IMR-90 (cell line): Measurements from ENCODE around the gene HMGCS2. TPM values are rescaled to one million over a fixed set of nuclear protein-coding genes. Genes with fewer than 3 reads are reported as not detected.

Source experiments
- ATAC-seq: fragments of 200-7000 bp; cut with Tn5 transposase; 2 replicates; pipeline ENCODE4 v1.9.1; 2020; ENCODE audit warnings: low read depth, mild to moderate bottlenecking, moderate library complexity
- BruUV-seq: library from RNA; stranded (reverse); fragments of 400-500 nt; replicated peaks from 2 replicates; lab custom pipeline; 2021; lab: Mats Ljungman, UMichigan
- CTCF ChIA-PET: fragments of 300-600 bp; formaldehyde crosslinking; extraction: SDS; loops from one replicate; lab custom pipeline; 2021; ENCODE audit warnings: antibody characterized with exemption; lab: Yijun Ruan, JAX
- POLR2A ChIA-PET: fragments of 300-600 bp; sonication (Branson Sonifier 250); formaldehyde crosslinking; loops from one replicate; lab custom pipeline; 2022; ENCODE audit warnings: antibody characterized with exemption; ENCODE audit not compliant: unreplicated experiment; lab: Charles Lee
- DNase-seq: peaks from one replicate; pipeline ENCODE4 v3.0.0; 2013
- H2AFZ ChIP-seq: replicated peaks from 2 replicates; pipeline ENCODE3; 2013; ENCODE audit warnings: low read length, mild to moderate bottlenecking; ENCODE audit not compliant: poor library complexity
- H2AK5ac ChIP-seq: 2 replicates; pipeline ENCODE4 v1.6.1; 2013; ENCODE audit warnings: low read depth, low read length, inconsistent platforms
- H2AK9ac ChIP-seq: replicated peaks from 2 replicates; pipeline ENCODE3; 2013; ENCODE audit warnings: mild to moderate bottlenecking, low read depth, low read length, moderate library complexity; ENCODE audit not compliant: poor library complexity
- H2BK120ac ChIP-seq: 2 replicates; pipeline ENCODE4 v1.6.1; 2013; ENCODE audit warnings: low read depth, low read length, inconsistent platforms
- H2BK15ac ChIP-seq: 3 replicates; pipeline ENCODE4 v1.6.1; 2013; ENCODE audit warnings: low read depth, low read length, inconsistent platforms
- H2BK20ac ChIP-seq: 2 replicates; pipeline ENCODE4 v1.6.1; 2013; ENCODE audit warnings: low read depth, mild to moderate bottlenecking, inconsistent platforms, low read length, moderate library complexity
- H2BK5ac ChIP-seq: 2 replicates; pipeline ENCODE4 v1.6.1; 2013; ENCODE audit warnings: mild to moderate bottlenecking, low read depth, low read length, inconsistent platforms; ENCODE audit not compliant: poor library complexity, severe bottlenecking
- H3K14ac ChIP-seq: replicated peaks from 2 replicates; pipeline ENCODE4 v1.6.1; 2013; ENCODE audit warnings: low read depth, low read length, inconsistent platforms
- H3K18ac ChIP-seq: 2 replicates; pipeline ENCODE4 v1.6.1; 2013; ENCODE audit warnings: low read depth, low read length, control low read depth
- H3K23ac ChIP-seq: 2 replicates; pipeline ENCODE4 v1.6.1; 2013; ENCODE audit warnings: low read depth, low read length, inconsistent platforms
- H3K27ac ChIP-seq: 2 replicates; pipeline ENCODE4 v1.5.1; 2013; ENCODE audit warnings: mild to moderate bottlenecking, control low read depth, low read length; ENCODE audit not compliant: insufficient read depth
- H3K27me3 ChIP-seq: 2 replicates; pipeline ENCODE4 v1.6.1; 2013; ENCODE audit warnings: low read length; ENCODE audit not compliant: control insufficient read depth, insufficient read depth
- H3K36me3 ChIP-seq: 2 replicates; pipeline ENCODE4 v1.6.1; 2013; ENCODE audit warnings: low read length, mixed read lengths; ENCODE audit not compliant: control insufficient read depth, insufficient read depth
- H3K4ac ChIP-seq: 2 replicates; pipeline ENCODE4 v1.6.1; 2013; ENCODE audit warnings: low read depth, low read length, inconsistent platforms
- H3K4me1 ChIP-seq: 2 replicates; pipeline ENCODE4 v1.6.1; 2013; ENCODE audit warnings: low read length, mixed read lengths; ENCODE audit not compliant: control insufficient read depth, insufficient read depth
- H3K4me2 ChIP-seq: 2 replicates; pipeline ENCODE4 v1.6.1; 2013; ENCODE audit warnings: low read depth, mild to moderate bottlenecking, control low read depth, low read length, moderate library complexity
- H3K4me3 ChIP-seq: 2 replicates; pipeline ENCODE4 v1.5.1; 2013; ENCODE audit warnings: low read depth, mild to moderate bottlenecking, control low read depth, low read length, moderate library complexity; ENCODE audit not compliant: insufficient read depth
- H3K56ac ChIP-seq: 2 replicates; pipeline ENCODE4 v1.6.1; 2013; ENCODE audit warnings: low read length, inconsistent platforms; ENCODE audit not compliant: insufficient read depth; ENCODE audit errors: extremely low read depth
- H3K79me1 ChIP-seq, 2 experiments: 2 replicates each; pipeline ENCODE4 v1.6.1; 2013; ENCODE audit warnings: low read length in 2 of 2, inconsistent platforms in 1 of 2, low read depth in 1 of 2
- H3K9ac ChIP-seq: 2 replicates; pipeline ENCODE4 v1.6.1; 2013; ENCODE audit warnings: low read depth, low read length, control low read depth
- H3K9me1 ChIP-seq: 2 replicates; pipeline ENCODE4 v1.6.1; 2013; ENCODE audit warnings: low read length, inconsistent platforms; ENCODE audit not compliant: insufficient read depth
- H3K9me3 ChIP-seq: 2 replicates; pipeline ENCODE4 v1.6.1; 2013; ENCODE audit warnings: low read length; ENCODE audit not compliant: control insufficient read depth, insufficient read depth
- H4K20me1 ChIP-seq: 2 replicates; pipeline ENCODE4 v1.6.1; 2013; ENCODE audit warnings: low read length, inconsistent platforms; ENCODE audit not compliant: insufficient read depth
- H4K5ac ChIP-seq: 2 replicates; pipeline ENCODE4 v1.6.1; 2013; ENCODE audit warnings: mild to moderate bottlenecking, low read depth, low read length, control low read depth
- H4K8ac ChIP-seq, 2 experiments: 2 replicates each; pipeline ENCODE4 v1.6.1; 2013; ENCODE audit warnings: low read depth in 2 of 2, low read length in 2 of 2, control low read depth in 1 of 2, inconsistent platforms in 1 of 2
- H4K91ac ChIP-seq: 2 replicates; pipeline ENCODE4 v1.6.1; 2013; ENCODE audit warnings: low read depth, low read length, inconsistent platforms; ENCODE audit not compliant: insufficient read depth
- ELK1 ChIP-seq: fragments of 150-350 bp; IDR thresholded peaks from 2 replicates; pipeline ENCODE4 v1.6.1; 2016; ENCODE audit warnings: low read depth, mild to moderate bottlenecking, low read length, moderate library complexity, borderline replicate concordance
- MAFK ChIP-seq: IDR thresholded peaks from 2 replicates; pipeline ENCODE4 v1.6.1; 2012; ENCODE audit warnings: low read depth, low read length, improper control_type of control experiment
- WGBS, 2 experiments: methylation state at CpG; one replicate each; pipeline versions ENCODE4 v1.1.5 to v1.1.7; 2013; ENCODE audit warnings: missing lambda C conversion rate in 2 of 2; ENCODE audit not compliant: insufficient read length in 1 of 2; ENCODE audit errors: extremely low coverage in 2 of 2; 5-methylcytosine and 5-hydroxymethylcytosine counted together
- dilution Hi-C: fragments of 300-500 bp; cut with HindIII; formaldehyde crosslinking; loops from one replicate; pipeline ENCODE4 v1.14.3; 2018; ENCODE audit warnings: low sequenced_read_pairs; ENCODE audit not compliant: unreplicated experiment
- in situ Hi-C: fragments of 300-500 bp; cut with MboI; formaldehyde crosslinking; loops from 3 replicates; pipeline ENCODE4 v1.14.3; 2019; ENCODE audit warnings: low sequenced_read_pairs, inconsistent platforms, mixed read lengths
- intact Hi-C: fragments of 100-400 bp; cut with micrococcal nuclease; formaldehyde crosslinking; loops from 2 replicates; pipeline ENCODE4 v1.10.0; 2022
- polyA plus RNA-seq, 3 experiments: library from polyadenylated mRNA; depleted of rRNA; stranded (reverse); fragments of >200 nt; gene quantifications; 2 replicates each; pipeline ENCODE4 v1.2.3, GENCODE V29; 2012; ENCODE audit warnings: low replicate concordance in 1 of 3
- total RNA-seq: library from RNA; depleted of rRNA; stranded (reverse); fragments of >200 nt; gene quantifications from 2 replicates; pipeline ENCODE4 v1.2.3, GENCODE V29; 2012

Gene HMGCS2
- total and polyA plus RNA-seq, 2 of the 4 experiments (the other 2 are of a cell fraction) = not detected

GRCh38 chr1:119732465-119733168 lies 36.1 kb downstream of the HMGCS2 start:
- ATAC-seq (no peak), DNase-seq (no peak)
- Histone ChIP-seq H2BK5ac (no peak overlapping the region), H2AFZ (no peak overlapping the region), H3K9me1 (peaks cover 9% of the 10 kb centered on the region; the same call in 1 of the 2 replicates), H2AK5ac (no peak overlapping the region), H3K18ac (no peak overlapping the region), H3K14ac (no peak overlapping the region), H3K79me1 (peaks cover 13 to 32% of the 10 kb centered on the region in 2 experiments; a peak in 3 of 4 replicates), H2BK120ac (no peak overlapping the region), H3K4ac (no peak overlapping the region), H4K8ac (no peak overlapping the region), H3K23ac (no peak overlapping the region), H3K4me2 (no peak overlapping the region), H3K56ac (no peak overlapping the region), H4K91ac (no peak overlapping the region), H3K27me3 (no peaks in the 10 kb centered on the region), H3K27ac (no peak overlapping the region), H3K4me1 (no peaks in the 10 kb centered on the region), H2AK9ac (no peak overlapping the region), H4K5ac (no peak overlapping the region), H2BK20ac (no peak overlapping the region), H3K9me3 (no peaks in the 10 kb centered on the region), H4K20me1 (peaks cover 27% of the 10 kb centered on the region; the same call in 1 of the 2 replicates), H3K4me3 (no peak overlapping the region), H2BK15ac (no peak overlapping the region), H3K9ac (no peak overlapping the region), H3K36me3 (peaks cover 69% of the 10 kb centered on the region)
- POLR2A ChIA-PET = no interaction called here
- no peak for TF ChIP-seq MAFK
- no peak for TF ChIP-seq ELK1
- no CpG with 5 or more reads among the region's 11 CpGs for WGBS, 2 experiments
- intact Hi-C loops (no loop called here), in situ Hi-C loops (loop anchor here (10.0 kb wide), 1 partner anchor 192 kb away; no protein-coding TSS in a partner anchor), dilution Hi-C loops (no loop called here)
- BruUV-seq = no TSS peak
- CTCF ChIA-PET = interaction anchor here (0.6 kb wide), 1 partner anchor 13 kb away, joined by 4 read pairs; no protein-coding TSS in a partner anchor
